Measurements from ENCODE around the gene SHQ1.

The SHQ1 gene

GRCh38 chr3:72887705-72888545 is 39.7 kb upstream of the SHQ1 start, which contains the start of gene GXYLT2:
Gene GXYLT2 (plus strand): TSS chr3:72888046. CDS start chr3:72888234, 188 bp downstream.
- Mint-ChIP-seq H3K27me3 (ENCODE audit: low read depth) (peaks cover 3% of the 10 kb centered on the region), H3K4me3 (peak within 1 kb of the TSS; percentile 84 to 92 (median 92)), H3K9me3 (peaks cover 5% of the 10 kb centered on the region), H3K27ac (peak within 1 kb of the TSS; percentile 88 to 98 (median 96)), H3K36me3 (ENCODE audit: low read depth) (no peaks in the 10 kb centered on the region), H3K4me1 (peaks cover 45% of the 10 kb centered on the region)
- TF ChIP-seq CTCF (IDR thresholded peaks at IDR 0.05; ENCODE audit: unreplicated experiment in 3 of 3), result no peak

GRCh38 chr3:72887343-72887704 is 39.1 kb upstream of the SHQ1 start:
- peaks cover 5% of the 10 kb centered on the region for H3K9me3 Mint-ChIP-seq
- peak overlapping the region; percentile 82 to 92 (median 92) for H3K4me3 Mint-ChIP-seq
- no peaks in the 10 kb centered on the region for H3K36me3 Mint-ChIP-seq (ENCODE audit: low read depth)
- TF ChIP-seq CTCF (IDR thresholded peaks at IDR 0.05; ENCODE audit: unreplicated experiment in 3 of 3), result no peak
- peaks cover 39% of the 10 kb centered on the region for H3K4me1 Mint-ChIP-seq
- H3K27me3 Mint-ChIP-seq (ENCODE audit: low read depth), result peaks cover 3% of the 10 kb centered on the region
- H3K27ac Mint-ChIP-seq, result peak overlapping the region; percentile 67 to 89 (median 70)

- no peaks in the 10 kb centered on the region for H3K9me3 Mint-ChIP-seq
- TF ChIP-seq CTCF (IDR thresholded peaks at IDR 0.05; ENCODE audit: unreplicated experiment in 3 of 3), result no peak
- H3K4me3 Mint-ChIP-seq, result no peak overlapping the region
- no peaks in the 10 kb centered on the region for H3K27me3 Mint-ChIP-seq (ENCODE audit: low read depth)
- no peak overlapping the region for H3K27ac Mint-ChIP-seq
- no peaks in the 10 kb centered on the region for H3K36me3 Mint-ChIP-seq (ENCODE audit: low read depth)
- no peaks in the 10 kb centered on the region for H3K4me1 Mint-ChIP-seq
Measured at GRCh38 chr3:72872183-72872582, 23.9 kb upstream of the SHQ1 start.

GRCh38 chr3:72862314-72863090 is 14.3 kb upstream of the SHQ1 start:
- no peaks in the 10 kb centered on the region for H3K9me3 Mint-ChIP-seq
- H3K27me3 Mint-ChIP-seq (ENCODE audit: low read depth), result peaks cover 8% of the 10 kb centered on the region
- peak overlapping the region in 1 of 3 experiments; percentile 39 for H3K27ac Mint-ChIP-seq
- no peaks in the 10 kb centered on the region for H3K36me3 Mint-ChIP-seq (ENCODE audit: low read depth)
- no peak for TF ChIP-seq CTCF (IDR thresholded peaks at IDR 0.05; ENCODE audit: unreplicated experiment in 3 of 3)
- H3K4me3 Mint-ChIP-seq, result no peak overlapping the region
- no peaks in the 10 kb centered on the region for H3K4me1 Mint-ChIP-seq

GRCh38 chr3:72860846-72861245 is 12.6 kb upstream of the SHQ1 start:
- Mint-ChIP-seq H3K9me3 (no peaks in the 10 kb centered on the region), H3K27me3 (ENCODE audit: low read depth) (peaks cover 8% of the 10 kb centered on the region), H3K36me3 (ENCODE audit: low read depth) (no peaks in the 10 kb centered on the region), H3K27ac (no peak overlapping the region), H3K4me3 (no peak overlapping the region), H3K4me1 (no peaks in the 10 kb centered on the region)
- TF ChIP-seq CTCF (IDR thresholded peaks at IDR 0.05; ENCODE audit: unreplicated experiment in 3 of 3), result no peak
